Panc1 (cell line): ENCODE measurements around the gene METTL26. TPM values are rescaled to one million over a fixed set of nuclear protein-coding genes. Genes with fewer than 3 reads are reported as not detected.

Experiments used
- ATAC-seq: fragments of 200-7000 bp; cut with Tn5 transposase; 2 replicates; pipeline ENCODE4 v1.9.1; 2020; ENCODE audit warnings: mild to moderate bottlenecking, moderate library complexity
- BruUV-seq: library from RNA; stranded (reverse); fragments of 400-500 nt; replicated peaks from 2 replicates; lab custom pipeline; 2021; lab: Mats Ljungman, UMichigan
- CTCF ChIA-PET: fragments of 300-600 bp; sonication (Branson Sonifier 250); formaldehyde crosslinking; loops from one replicate; lab custom pipeline; 2022; ENCODE audit warnings: antibody characterized with exemption; lab: Charles Lee
- POLR2A ChIA-PET: fragments of 300-600 bp; sonication (Branson Sonifier 250); formaldehyde crosslinking; loops from one replicate; lab custom pipeline; 2022; ENCODE audit warnings: antibody characterized with exemption; lab: Charles Lee
- DNase-seq: peaks from one replicate; pipeline ENCODE4 v3.0.0-alpha.2; 2010; ENCODE audit warnings: low read depth, low spot score
- H3K27ac ChIP-seq: 2 replicates; pipeline ENCODE4 v1.5.1; 2011; ENCODE audit warnings: mild to moderate bottlenecking, low read length, inconsistent platforms
- H3K27me3 ChIP-seq: fragments of 200-500 bp; sonication (Bioruptor generic); 2 replicates; pipeline ENCODE4 v1.6.0; 2014; ENCODE audit warnings: low read length, inconsistent platforms; ENCODE audit not compliant: control insufficient read depth, insufficient read depth
- H3K36me3 ChIP-seq: fragments of 200-500 bp; sonication (Bioruptor generic); 2 replicates; pipeline ENCODE4 v1.5.1; 2014; ENCODE audit warnings: inconsistent platforms, mild to moderate bottlenecking, low read length, moderate library complexity; ENCODE audit not compliant: control insufficient read depth, insufficient read depth
- H3K4me1 ChIP-seq: 2 replicates; pipeline ENCODE4 v1.5.1; 2011; ENCODE audit warnings: inconsistent platforms, mild to moderate bottlenecking, low read length, moderate library complexity; ENCODE audit not compliant: control insufficient read depth, insufficient read depth
- H3K4me3 ChIP-seq, 2 experiments: 2 replicates each; pipeline ENCODE4 v1.5.1; 2011 to 2012; ENCODE audit warnings: low read depth in 2 of 2, low read length in 2 of 2, mild to moderate bottlenecking in 2 of 2, inconsistent platforms in 1 of 2, moderate library complexity in 1 of 2
- H3K9me3 ChIP-seq: fragments of 200-500 bp; sonication (Bioruptor generic); 2 replicates; pipeline ENCODE4 v1.5.1; 2014; ENCODE audit warnings: low read depth, mild to moderate bottlenecking, inconsistent platforms, low read length, moderate library complexity; ENCODE audit not compliant: control insufficient read depth, insufficient read depth
- POLR2AphosphoS5 ChIP-seq: IDR thresholded peaks from 2 replicates; pipeline ENCODE4 v1.6.1; 2012; ENCODE audit warnings: mild to moderate bottlenecking, low read depth, low read length, moderate library complexity
- SIN3A ChIP-seq: IDR thresholded peaks from 2 replicates; pipeline ENCODE4 v1.6.1; 2012; ENCODE audit warnings: low read depth, mild to moderate bottlenecking, low read length, moderate library complexity, borderline replicate concordance; ENCODE audit not compliant: insufficient read depth
- TCF7L2 ChIP-seq: IDR thresholded peaks from 2 replicates; pipeline ENCODE4 v1.6.1; 2011; ENCODE audit warnings: mild to moderate bottlenecking, low read depth, low read length, inconsistent platforms
- in situ Hi-C: cut with HindIII; loops from 2 replicates; pipeline ENCODE4 v1.10.0; 2016; ENCODE audit warnings: low sequenced_read_pairs, low pct_unique_long_range_greater_than_20kb
- intact Hi-C: fragments of 100-400 bp; cut with micrococcal nuclease; formaldehyde crosslinking; loops from one replicate; pipeline ENCODE4 v1.10.0; 2022; ENCODE audit not compliant: unreplicated experiment
- total RNA-seq: library from RNA; stranded (reverse); gene quantifications from one replicate; pipeline ENCODE4 v1.2.1, GENCODE V29; 2021; ENCODE audit not compliant: unreplicated experiment
- TF ChIP-seq, protein P1 (sequence below), 2 experiments: IDR thresholded peaks; 2 replicates each; pipeline ENCODE4 v1.6.1; 2011 to 2012; ENCODE audit warnings: low read depth in 2 of 2, control low read depth in 1 of 2, low read length in 1 of 2, mild to moderate bottlenecking in 1 of 2, moderate library complexity in 1 of 2; ENCODE audit not compliant: insufficient read depth in 1 of 2
- TF ChIP-seq, protein P2 (sequence below): fragments of 450-650 bp; IDR thresholded peaks from 2 replicates; pipeline ENCODE4 v1.5.1; 2017; ENCODE audit warnings: mild to moderate bottlenecking

METTL26 gene
- total RNA-seq, 1 experiment from 2014 or later, result 91.8 TPM

DNA sequence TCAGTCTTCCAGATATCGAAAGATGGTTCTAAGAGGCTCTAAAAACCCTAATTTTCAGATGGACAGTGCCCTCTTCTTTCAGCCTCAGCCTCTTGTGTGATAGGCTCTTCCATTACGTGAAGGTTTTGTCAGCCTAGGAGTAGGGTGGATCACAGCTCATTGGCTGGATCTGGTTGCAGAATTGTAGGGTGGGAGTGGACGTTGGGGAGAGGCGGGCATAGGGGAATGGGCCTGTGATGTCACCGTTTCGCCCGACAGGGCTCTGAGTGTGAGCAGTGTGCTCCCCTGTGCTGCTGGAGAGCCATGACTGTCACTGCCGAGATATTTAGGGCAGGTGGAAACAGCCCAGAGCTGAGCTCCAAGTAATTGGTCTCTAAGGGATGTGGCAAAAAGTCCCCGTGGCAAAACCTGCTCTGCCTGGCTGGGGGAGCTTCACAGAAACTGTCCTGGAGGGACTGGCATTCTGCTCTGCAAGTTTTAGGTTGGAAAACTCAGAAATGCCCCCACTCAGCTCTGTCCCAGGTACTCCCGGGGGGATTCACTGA lies 11.5 kb downstream of the METTL26 start:
- no peaks in the 10 kb centered on the region for H3K27me3 ChIP-seq
- in situ Hi-C loops (no loop called here), intact Hi-C loops (no loop called here)
- no peaks in the 10 kb centered on the region for H3K9me3 ChIP-seq
- H3K4me3 ChIP-seq, result no peak overlapping the region
- DNase-seq (no peak), ATAC-seq (no peak)
- ChIA-PET POLR2A (no interaction called here), CTCF (no interaction called here)
- TF ChIP-seq, protein P1, sequence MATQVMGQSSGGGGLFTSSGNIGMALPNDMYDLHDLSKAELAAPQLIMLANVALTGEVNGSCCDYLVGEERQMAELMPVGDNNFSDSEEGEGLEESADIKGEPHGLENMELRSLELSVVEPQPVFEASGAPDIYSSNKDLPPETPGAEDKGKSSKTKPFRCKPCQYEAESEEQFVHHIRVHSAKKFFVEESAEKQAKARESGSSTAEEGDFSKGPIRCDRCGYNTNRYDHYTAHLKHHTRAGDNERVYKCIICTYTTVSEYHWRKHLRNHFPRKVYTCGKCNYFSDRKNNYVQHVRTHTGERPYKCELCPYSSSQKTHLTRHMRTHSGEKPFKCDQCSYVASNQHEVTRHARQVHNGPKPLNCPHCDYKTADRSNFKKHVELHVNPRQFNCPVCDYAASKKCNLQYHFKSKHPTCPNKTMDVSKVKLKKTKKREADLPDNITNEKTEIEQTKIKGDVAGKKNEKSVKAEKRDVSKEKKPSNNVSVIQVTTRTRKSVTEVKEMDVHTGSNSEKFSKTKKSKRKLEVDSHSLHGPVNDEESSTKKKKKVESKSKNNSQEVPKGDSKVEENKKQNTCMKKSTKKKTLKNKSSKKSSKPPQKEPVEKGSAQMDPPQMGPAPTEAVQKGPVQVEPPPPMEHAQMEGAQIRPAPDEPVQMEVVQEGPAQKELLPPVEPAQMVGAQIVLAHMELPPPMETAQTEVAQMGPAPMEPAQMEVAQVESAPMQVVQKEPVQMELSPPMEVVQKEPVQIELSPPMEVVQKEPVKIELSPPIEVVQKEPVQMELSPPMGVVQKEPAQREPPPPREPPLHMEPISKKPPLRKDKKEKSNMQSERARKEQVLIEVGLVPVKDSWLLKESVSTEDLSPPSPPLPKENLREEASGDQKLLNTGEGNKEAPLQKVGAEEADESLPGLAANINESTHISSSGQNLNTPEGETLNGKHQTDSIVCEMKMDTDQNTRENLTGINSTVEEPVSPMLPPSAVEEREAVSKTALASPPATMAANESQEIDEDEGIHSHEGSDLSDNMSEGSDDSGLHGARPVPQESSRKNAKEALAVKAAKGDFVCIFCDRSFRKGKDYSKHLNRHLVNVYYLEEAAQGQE (IDR thresholded peaks at IDR 0.05; ENCODE audit: insufficient read depth in 1 of 2, low read depth in 2 of 2, low read length in 1 of 2), result no peak
- BruUV-seq, result no TSS peak
- H3K4me1 ChIP-seq, result peaks cover 67% of the 10 kb centered on the region
- H3K27ac ChIP-seq, result peak overlapping the region; percentile 57; the same call in 1 of the 2 replicates
- H3K36me3 ChIP-seq, result no peaks in the 10 kb centered on the region

DNA sequence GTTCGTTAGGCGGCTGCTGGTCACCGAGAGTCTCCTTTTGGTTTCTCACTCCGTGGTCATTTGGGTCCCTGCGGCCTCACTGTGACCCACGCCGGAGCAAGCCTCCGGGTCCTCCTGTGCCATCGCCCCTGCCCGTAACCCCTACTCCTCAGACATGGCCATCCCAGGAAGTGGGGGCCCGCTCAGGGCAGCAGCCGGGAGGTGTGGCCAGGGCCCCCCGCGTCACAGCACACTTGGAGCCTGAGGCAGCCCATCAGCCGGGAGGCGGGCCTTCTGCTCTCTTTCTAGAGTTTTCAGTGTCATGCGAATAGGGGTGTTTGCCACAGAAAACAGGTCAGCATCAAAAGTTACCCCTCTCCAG lies 13.2 kb downstream of the METTL26 start:
- POLR2A ChIA-PET, result no interaction called here

More for the DNA sequence above, 13.2 kb downstream of the METTL26 start:
- Histone ChIP-seq H3K27me3 (no peaks in the 10 kb centered on the region), H3K27ac (no peak overlapping the region; the same call in 1 of the 2 replicates), H3K36me3 (no peaks in the 10 kb centered on the region), H3K9me3 (no peaks in the 10 kb centered on the region), H3K4me1 (peaks cover 58% of the 10 kb centered on the region), H3K4me3 (no peak overlapping the region)
- no peak for ATAC-seq
- DNase-seq, result no peak
- TF ChIP-seq, protein P2, sequence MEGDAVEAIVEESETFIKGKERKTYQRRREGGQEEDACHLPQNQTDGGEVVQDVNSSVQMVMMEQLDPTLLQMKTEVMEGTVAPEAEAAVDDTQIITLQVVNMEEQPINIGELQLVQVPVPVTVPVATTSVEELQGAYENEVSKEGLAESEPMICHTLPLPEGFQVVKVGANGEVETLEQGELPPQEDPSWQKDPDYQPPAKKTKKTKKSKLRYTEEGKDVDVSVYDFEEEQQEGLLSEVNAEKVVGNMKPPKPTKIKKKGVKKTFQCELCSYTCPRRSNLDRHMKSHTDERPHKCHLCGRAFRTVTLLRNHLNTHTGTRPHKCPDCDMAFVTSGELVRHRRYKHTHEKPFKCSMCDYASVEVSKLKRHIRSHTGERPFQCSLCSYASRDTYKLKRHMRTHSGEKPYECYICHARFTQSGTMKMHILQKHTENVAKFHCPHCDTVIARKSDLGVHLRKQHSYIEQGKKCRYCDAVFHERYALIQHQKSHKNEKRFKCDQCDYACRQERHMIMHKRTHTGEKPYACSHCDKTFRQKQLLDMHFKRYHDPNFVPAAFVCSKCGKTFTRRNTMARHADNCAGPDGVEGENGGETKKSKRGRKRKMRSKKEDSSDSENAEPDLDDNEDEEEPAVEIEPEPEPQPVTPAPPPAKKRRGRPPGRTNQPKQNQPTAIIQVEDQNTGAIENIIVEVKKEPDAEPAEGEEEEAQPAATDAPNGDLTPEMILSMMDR, result no peak
- TF ChIP-seq SIN3A (no peak), POLR2AphosphoS5 (no peak), TCF7L2 (no peak)
- TF ChIP-seq, protein P1 (IDR thresholded peaks at IDR 0.05; ENCODE audit: insufficient read depth in 1 of 2, low read depth in 2 of 2, low read length in 1 of 2), result no peak
- CTCF ChIA-PET, result no interaction called here
- intact Hi-C loops (no loop called here), in situ Hi-C loops (no loop called here)
- BruUV-seq, result TSS peak; percentile 81
